NB4 (cell line): ENCODE measurements around the gene WNT7A.

Experiments used
- DNase-seq: peaks from one replicate; pipeline ENCODE4 v3.0.0; 2010; ENCODE audit warnings: low read depth
- H3K4me3 ChIP-seq: one replicate; pipeline ENCODE4 v1.5.1; 2011; ENCODE audit warnings: mild to moderate bottlenecking, low read depth, low read length, moderate library complexity
- MAX ChIP-seq: IDR thresholded peaks from 2 replicates; pipeline ENCODE4 v1.6.1; 2011; ENCODE audit warnings: low read depth, low read length
- MYC ChIP-seq: IDR thresholded peaks from 2 replicates; pipeline ENCODE4 v1.6.1; 2011; ENCODE audit warnings: low read depth, low read length
- POLR2A ChIP-seq: IDR thresholded peaks from 2 replicates; pipeline ENCODE4 v1.6.1; 2011; ENCODE audit warnings: mild to moderate bottlenecking; ENCODE audit not compliant: insufficient read length; ENCODE audit errors: extremely low read depth
- TF ChIP-seq, protein P1 (sequence below): IDR thresholded peaks from one replicate; pipeline ENCODE4 v1.5.1; 2012; ENCODE audit warnings: low read depth, low read length

The WNT7A gene

GRCh38 chr3:13892304-13892703 is 12.4 kb upstream of the WNT7A start:
- no peak overlapping the region for H3K4me3 ChIP-seq
- TF ChIP-seq POLR2A, result no peak
- no peak for TF ChIP-seq MAX
- TF ChIP-seq, protein P1, sequence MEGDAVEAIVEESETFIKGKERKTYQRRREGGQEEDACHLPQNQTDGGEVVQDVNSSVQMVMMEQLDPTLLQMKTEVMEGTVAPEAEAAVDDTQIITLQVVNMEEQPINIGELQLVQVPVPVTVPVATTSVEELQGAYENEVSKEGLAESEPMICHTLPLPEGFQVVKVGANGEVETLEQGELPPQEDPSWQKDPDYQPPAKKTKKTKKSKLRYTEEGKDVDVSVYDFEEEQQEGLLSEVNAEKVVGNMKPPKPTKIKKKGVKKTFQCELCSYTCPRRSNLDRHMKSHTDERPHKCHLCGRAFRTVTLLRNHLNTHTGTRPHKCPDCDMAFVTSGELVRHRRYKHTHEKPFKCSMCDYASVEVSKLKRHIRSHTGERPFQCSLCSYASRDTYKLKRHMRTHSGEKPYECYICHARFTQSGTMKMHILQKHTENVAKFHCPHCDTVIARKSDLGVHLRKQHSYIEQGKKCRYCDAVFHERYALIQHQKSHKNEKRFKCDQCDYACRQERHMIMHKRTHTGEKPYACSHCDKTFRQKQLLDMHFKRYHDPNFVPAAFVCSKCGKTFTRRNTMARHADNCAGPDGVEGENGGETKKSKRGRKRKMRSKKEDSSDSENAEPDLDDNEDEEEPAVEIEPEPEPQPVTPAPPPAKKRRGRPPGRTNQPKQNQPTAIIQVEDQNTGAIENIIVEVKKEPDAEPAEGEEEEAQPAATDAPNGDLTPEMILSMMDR, result no peak
- TF ChIP-seq MYC, result no peak
- no peak for DNase-seq

- TF ChIP-seq POLR2A (no peak), MAX (no peak), MYC (no peak)
- TF ChIP-seq, protein P1, result no peak
- no peak overlapping the region for H3K4me3 ChIP-seq
- DNase-seq, result peak; percentile 52
Measured at GRCh38 chr3:13891492-13892073, 11.7 kb upstream of the WNT7A start.

- H3K4me3 ChIP-seq, result no peak overlapping the region
- DNase-seq, result no peak
- no peak for TF ChIP-seq MAX
Measured at GRCh38 chr3:13891017-13891392, 11.1 kb upstream of the WNT7A start.

GRCh38 chr3:13890377-13891016 is 10.6 kb upstream of the WNT7A start:
- no peak for TF ChIP-seq POLR2A
- TF ChIP-seq, protein P1, result no peak
- no peak for TF ChIP-seq MYC
- no peak for TF ChIP-seq MAX
- DNase-seq, result no peak
- no peak overlapping the region for H3K4me3 ChIP-seq

GRCh38 chr3:13888576-13888975 is 8.7 kb upstream of the WNT7A start:
- no peak overlapping the region for H3K4me3 ChIP-seq
- TF ChIP-seq MYC (no peak), POLR2A (no peak), MAX (no peak)
- TF ChIP-seq, protein P1, result no peak
- no peak for DNase-seq

DNA sequence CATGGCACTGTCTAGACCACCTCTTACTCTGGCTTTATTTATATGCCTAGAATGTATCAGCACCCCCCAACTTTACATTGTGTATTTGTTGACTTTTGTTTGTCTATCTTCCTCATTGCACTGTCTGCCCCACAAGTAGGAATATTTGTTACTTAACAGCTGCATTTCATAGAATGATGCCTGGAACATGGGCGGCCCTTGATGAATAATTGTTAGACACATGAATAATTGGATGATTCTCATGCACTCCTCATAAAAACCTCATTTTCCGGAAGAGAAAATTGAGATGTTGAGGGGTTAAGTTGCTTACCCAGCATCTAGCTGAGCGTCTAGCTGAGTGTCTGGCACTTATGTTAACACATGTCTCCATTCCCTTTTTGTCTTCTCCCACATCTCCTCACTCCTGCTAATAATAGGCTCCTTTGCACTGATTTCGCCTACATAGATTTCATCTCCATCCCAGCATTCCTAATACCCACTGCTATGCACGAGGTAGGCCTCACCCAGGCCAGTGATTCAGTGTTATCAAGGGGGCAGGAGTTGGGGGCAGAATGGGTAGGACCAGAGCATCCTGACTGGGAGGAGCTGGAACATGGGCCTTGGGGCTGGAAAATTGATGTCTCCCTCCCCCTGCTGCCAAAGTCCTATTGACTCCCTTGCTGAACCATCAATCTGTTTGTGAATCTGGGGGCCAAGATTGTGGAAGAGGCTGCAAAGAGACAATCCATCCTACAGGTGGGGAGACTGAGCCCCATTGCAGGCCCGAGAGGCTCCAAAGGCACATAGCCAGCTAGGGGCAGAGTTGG is 7.8 kb upstream of the WNT7A start:
- DNase-seq, result no peak
- TF ChIP-seq MAX, result no peak
- no peak overlapping the region for H3K4me3 ChIP-seq
